ENCODE data around the gene SLC1A2.

Gene SLC1A2

DNA sequence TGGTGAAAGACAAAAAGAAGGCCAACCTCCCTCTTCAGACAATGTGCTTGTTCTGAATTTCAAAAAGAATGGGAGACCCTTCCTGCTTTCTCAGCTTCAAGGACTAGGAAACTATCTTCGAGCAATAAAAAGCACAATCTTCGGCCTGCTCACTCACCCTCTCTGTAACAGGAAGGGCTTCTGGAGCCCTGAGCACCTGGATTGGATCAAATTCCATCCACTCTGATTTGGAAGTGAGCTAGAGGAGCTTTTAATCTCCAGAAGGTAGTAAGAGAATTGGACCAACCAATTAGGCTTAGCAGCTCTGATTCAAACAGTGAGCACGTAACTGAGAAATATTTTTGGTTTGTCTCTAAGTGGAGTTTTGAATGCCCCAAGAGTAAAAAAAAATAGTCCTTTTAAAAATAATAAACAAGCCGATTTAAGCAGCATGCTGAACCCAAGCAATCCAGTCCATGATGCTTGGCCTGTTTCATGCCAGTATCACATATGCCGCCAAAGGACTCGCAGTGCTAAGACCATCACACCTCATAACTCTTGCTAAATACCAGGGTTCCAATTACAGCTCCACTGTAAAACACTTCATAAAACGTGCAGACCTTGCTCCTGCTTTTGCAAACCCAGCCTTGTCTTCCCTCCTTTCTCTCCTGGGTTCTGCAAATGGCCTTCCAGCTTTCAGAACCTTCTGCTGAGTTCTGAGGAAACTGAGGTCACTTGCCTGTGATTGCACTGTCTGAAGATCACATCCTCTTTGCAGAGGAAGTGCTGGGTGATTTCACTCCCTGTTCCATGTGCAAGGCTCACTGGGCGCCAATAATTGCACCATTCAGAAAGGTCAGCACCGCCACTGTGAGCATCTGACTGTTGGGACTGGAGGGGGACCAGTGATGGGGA, 74.4 kb downstream of the SLC1A2 start:
- Histone ChIP-seq H4K91ac (ENCODE audit: low read depth, low read length) (no peak overlapping the region), H3K23ac (ENCODE audit: low read length) (no peak overlapping the region), H3K9me3 (ENCODE audit: insufficient read depth, low read depth, low read length) (no peaks in the 10 kb centered on the region), H2AK5ac (ENCODE audit: low read length) (no peak overlapping the region), H3K4me3 (ENCODE audit: low read depth, low read length) (no peak overlapping the region), H2AFZ (ENCODE audit: insufficient read depth, low read length, poor library complexity) (no peak overlapping the region), H2BK5ac (ENCODE audit: low read depth, low read length, poor library complexity) (no peak overlapping the region), H3K4me1 (ENCODE audit: control insufficient read depth in 1 of 2, insufficient read depth in 2 of 2, low read length in 2 of 2) (peaks cover 0 to 4% of the 10 kb centered on the region in 2 experiments), H2BK120ac (ENCODE audit: insufficient read depth, low read length, poor library complexity) (no peak overlapping the region), H3K79me2 (ENCODE audit: control insufficient read depth, insufficient read depth, low read length, poor library complexity) (no peaks in the 10 kb centered on the region), H3K9ac (ENCODE audit: low read length) (no peak overlapping the region), H3K27ac (ENCODE audit: low read depth, low read length) (no peak overlapping the region), H3K18ac (ENCODE audit: low read length) (no peak overlapping the region), H4K12ac (ENCODE audit: low read depth, low read length) (no peak overlapping the region), H3K79me1 (ENCODE audit: low read length) (no peaks in the 10 kb centered on the region), H3K4ac (ENCODE audit: low read depth, low read length) (no peak overlapping the region), H2BK12ac (ENCODE audit: low read length) (no peak overlapping the region), H4K8ac (ENCODE audit: low read depth, low read length) (no peak overlapping the region), H3K4me2 (ENCODE audit: low read length) (no peak overlapping the region), H3K27me3 (ENCODE audit: insufficient read depth, low read length) (no peaks in the 10 kb centered on the region), H3K36me3 (ENCODE audit: control insufficient read depth in 1 of 2, insufficient read depth in 2 of 2, low read length in 2 of 2) (no peaks in the 10 kb centered on the region), H3K14ac (ENCODE audit: low read length) (no peak overlapping the region)
- WGBS (ENCODE audit: extremely low coverage, insufficient coverage, insufficient read length) = no CpG with 5 or more reads among the region's 9 CpGs
- no peak for DNase-seq

DNA sequence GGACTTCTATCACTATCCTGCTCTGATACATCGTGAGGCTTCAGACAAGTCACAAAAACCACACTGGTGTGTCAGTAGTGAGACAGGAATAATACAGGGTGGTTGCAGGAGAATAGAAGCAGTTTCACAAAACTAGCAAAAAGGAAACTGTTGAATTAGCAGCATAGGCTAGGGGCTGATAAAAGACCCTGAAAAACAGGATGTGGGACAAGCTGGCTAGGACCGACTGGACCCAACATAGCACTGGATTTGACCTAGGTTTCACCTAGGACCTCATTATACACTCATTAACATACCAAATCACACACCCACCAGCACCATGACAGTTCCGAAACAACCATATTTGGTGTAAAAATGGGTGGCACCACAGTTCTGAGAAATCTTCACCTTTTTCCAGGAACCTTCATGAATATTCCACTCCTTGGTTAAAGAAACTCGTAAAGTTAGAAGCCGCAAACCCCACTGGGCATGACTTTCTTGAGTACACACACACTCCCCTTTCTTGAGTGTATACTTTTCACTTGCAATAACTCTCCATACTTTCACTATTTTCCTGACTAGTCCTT, 76.2 kb downstream of the SLC1A2 start:
- H3K14ac ChIP-seq (ENCODE audit: low read length) = no peak overlapping the region
- no peaks in the 10 kb centered on the region for H3K36me3 ChIP-seq (ENCODE audit: control insufficient read depth in 1 of 2, insufficient read depth in 2 of 2, low read length in 2 of 2)
- no peak overlapping the region for H2AK5ac ChIP-seq (ENCODE audit: low read length)
- no peak overlapping the region for H2BK12ac ChIP-seq (ENCODE audit: low read length)
- no peaks in the 10 kb centered on the region for H3K79me2 ChIP-seq (ENCODE audit: control insufficient read depth, insufficient read depth, low read length, poor library complexity)
- no peaks in the 10 kb centered on the region for H3K79me1 ChIP-seq (ENCODE audit: low read length)
- no peaks in the 10 kb centered on the region for H3K27me3 ChIP-seq (ENCODE audit: insufficient read depth, low read length)
- H3K4ac ChIP-seq (ENCODE audit: low read depth, low read length) = no peak overlapping the region
- H3K4me1 ChIP-seq (ENCODE audit: control insufficient read depth in 1 of 2, insufficient read depth in 2 of 2, low read length in 2 of 2) = peaks cover 0 to 3% of the 10 kb centered on the region in 2 experiments
- H3K27ac ChIP-seq (ENCODE audit: low read depth, low read length) = no peak overlapping the region
- no peak overlapping the region for H2AFZ ChIP-seq (ENCODE audit: insufficient read depth, low read length, poor library complexity)
- DNase-seq = no peak
- no peaks in the 10 kb centered on the region for H3K9me3 ChIP-seq (ENCODE audit: insufficient read depth, low read depth, low read length)
- H3K23ac ChIP-seq (ENCODE audit: low read length) = no peak overlapping the region
- H2BK120ac ChIP-seq (ENCODE audit: insufficient read depth, low read length, poor library complexity) = no peak overlapping the region
- no peak overlapping the region for H3K4me3 ChIP-seq (ENCODE audit: low read depth, low read length)
- H4K91ac ChIP-seq (ENCODE audit: low read depth, low read length) = no peak overlapping the region
- H3K18ac ChIP-seq (ENCODE audit: low read length) = no peak overlapping the region
- H4K8ac ChIP-seq (ENCODE audit: low read depth, low read length) = no peak overlapping the region
- no peak overlapping the region for H3K4me2 ChIP-seq (ENCODE audit: low read length)
- no CpG with 5 or more reads among the region's 5 CpGs for WGBS (ENCODE audit: extremely low coverage, insufficient coverage, insufficient read length)
- H4K12ac ChIP-seq (ENCODE audit: low read depth, low read length) = no peak overlapping the region
- H2BK5ac ChIP-seq (ENCODE audit: low read depth, low read length, poor library complexity) = no peak overlapping the region
- no peak overlapping the region for H3K9ac ChIP-seq (ENCODE audit: low read length)

DNA sequence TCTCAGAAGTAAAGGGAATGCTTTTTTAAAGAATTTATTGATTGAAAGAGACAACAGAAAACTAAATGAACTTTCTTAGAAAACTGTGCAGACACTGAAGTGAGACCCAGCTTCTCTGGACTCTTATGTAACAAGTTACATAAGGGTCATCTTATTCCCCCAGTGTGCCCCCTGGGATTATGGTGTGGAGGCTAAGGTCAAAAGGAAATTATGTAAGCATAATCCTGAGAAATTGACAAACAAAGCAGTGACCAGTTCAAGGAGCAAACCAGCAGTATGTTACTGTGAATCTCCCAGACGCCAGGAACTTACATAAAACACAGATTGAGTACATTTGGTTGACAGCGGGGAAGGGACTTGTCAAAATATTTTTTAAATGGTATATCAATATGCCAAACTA, 78.6 kb downstream of the SLC1A2 start:
- H3K36me3 ChIP-seq (ENCODE audit: control insufficient read depth in 1 of 2, insufficient read depth in 2 of 2, low read length in 2 of 2) = no peaks in the 10 kb centered on the region
- H4K12ac ChIP-seq (ENCODE audit: low read depth, low read length) = no peak overlapping the region
- H3K4me1 ChIP-seq (ENCODE audit: control insufficient read depth in 1 of 2, insufficient read depth in 2 of 2, low read length in 2 of 2) = peaks cover 2 to 3% of the 10 kb centered on the region in 2 experiments
- H3K4ac ChIP-seq (ENCODE audit: low read depth, low read length) = no peak overlapping the region
- H3K9ac ChIP-seq (ENCODE audit: low read length) = no peak overlapping the region
- H2BK5ac ChIP-seq (ENCODE audit: low read depth, low read length, poor library complexity) = no peak overlapping the region
- H3K79me1 ChIP-seq (ENCODE audit: low read length) = no peaks in the 10 kb centered on the region
- H4K91ac ChIP-seq (ENCODE audit: low read depth, low read length) = no peak overlapping the region
- H2BK120ac ChIP-seq (ENCODE audit: insufficient read depth, low read length, poor library complexity) = no peak overlapping the region
- no peak for DNase-seq
- H3K4me3 ChIP-seq (ENCODE audit: low read depth, low read length) = no peak overlapping the region
- no CpG with 5 or more reads among the region's 2 CpGs for WGBS (ENCODE audit: extremely low coverage, insufficient coverage, insufficient read length)
- H2AK5ac ChIP-seq (ENCODE audit: low read length) = no peak overlapping the region
- H3K18ac ChIP-seq (ENCODE audit: low read length) = no peak overlapping the region
- H2BK12ac ChIP-seq (ENCODE audit: low read length) = no peak overlapping the region
- H3K79me2 ChIP-seq (ENCODE audit: control insufficient read depth, insufficient read depth, low read length, poor library complexity) = no peaks in the 10 kb centered on the region
- H3K9me3 ChIP-seq (ENCODE audit: insufficient read depth, low read depth, low read length) = no peaks in the 10 kb centered on the region
- H3K4me2 ChIP-seq (ENCODE audit: low read length) = no peak overlapping the region
- no peaks in the 10 kb centered on the region for H3K27me3 ChIP-seq (ENCODE audit: insufficient read depth, low read length)
- no peak overlapping the region for H3K14ac ChIP-seq (ENCODE audit: low read length)
- no peak overlapping the region for H3K23ac ChIP-seq (ENCODE audit: low read length)
- H2AFZ ChIP-seq (ENCODE audit: insufficient read depth, low read length, poor library complexity) = no peak overlapping the region
- H3K27ac ChIP-seq (ENCODE audit: low read depth, low read length) = no peak overlapping the region
- no peak overlapping the region for H4K8ac ChIP-seq (ENCODE audit: low read depth, low read length)

DNA sequence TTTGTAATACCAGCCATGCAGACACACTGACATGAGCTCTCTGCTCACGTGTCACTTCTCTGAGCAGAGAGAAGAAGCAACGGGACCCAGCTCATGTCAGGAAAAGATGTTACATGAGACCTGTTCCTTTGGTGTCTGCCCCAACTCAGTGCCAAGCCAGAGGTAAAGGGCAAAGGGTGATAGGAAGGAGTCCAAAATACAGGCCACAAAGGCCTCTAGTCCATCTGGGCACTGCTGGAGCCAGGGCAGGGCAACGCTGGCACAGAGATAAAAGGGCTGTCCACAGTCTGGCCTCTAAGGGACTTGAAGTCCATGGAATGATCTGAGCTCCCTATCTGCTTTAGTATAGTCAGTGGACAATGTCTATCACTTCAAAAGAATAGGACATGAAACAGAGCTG, 79.3 kb downstream of the SLC1A2 start:
- Histone ChIP-seq H3K9ac (ENCODE audit: low read length) (no peak overlapping the region), H3K79me2 (ENCODE audit: control insufficient read depth, insufficient read depth, low read length, poor library complexity) (no peaks in the 10 kb centered on the region), H3K4ac (ENCODE audit: low read depth, low read length) (no peak overlapping the region), H4K91ac (ENCODE audit: low read depth, low read length) (no peak overlapping the region), H2BK120ac (ENCODE audit: insufficient read depth, low read length, poor library complexity) (no peak overlapping the region), H3K4me3 (ENCODE audit: low read depth, low read length) (no peak overlapping the region), H3K79me1 (ENCODE audit: low read length) (no peaks in the 10 kb centered on the region), H3K27me3 (ENCODE audit: insufficient read depth, low read length) (no peaks in the 10 kb centered on the region), H3K23ac (ENCODE audit: low read length) (no peak overlapping the region), H3K18ac (ENCODE audit: low read length) (no peak overlapping the region), H2BK12ac (ENCODE audit: low read length) (no peak overlapping the region), H3K4me2 (ENCODE audit: low read length) (no peak overlapping the region), H3K14ac (ENCODE audit: low read length) (no peak overlapping the region), H4K8ac (ENCODE audit: low read depth, low read length) (no peak overlapping the region), H3K9me3 (ENCODE audit: insufficient read depth, low read depth, low read length) (no peaks in the 10 kb centered on the region), H3K4me1 (ENCODE audit: control insufficient read depth in 1 of 2, insufficient read depth in 2 of 2, low read length in 2 of 2) (peaks cover 2 to 3% of the 10 kb centered on the region in 2 experiments), H2AFZ (ENCODE audit: insufficient read depth, low read length, poor library complexity) (no peak overlapping the region), H4K12ac (ENCODE audit: low read depth, low read length) (no peak overlapping the region), H3K36me3 (ENCODE audit: control insufficient read depth in 1 of 2, insufficient read depth in 2 of 2, low read length in 2 of 2) (no peaks in the 10 kb centered on the region), H3K27ac (ENCODE audit: low read depth, low read length) (no peak overlapping the region), H2AK5ac (ENCODE audit: low read length) (no peak overlapping the region), H2BK5ac (ENCODE audit: low read depth, low read length, poor library complexity) (no peak overlapping the region)
- no peak for DNase-seq
- WGBS (ENCODE audit: extremely low coverage, insufficient coverage, insufficient read length) = no CpG with 5 or more reads among the region's 3 CpGs

All from trophoblast cell (in vitro differentiated cells and primary cell).